ENCODE data around the gene NECTIN4.

Gene NECTIN4

GRCh38 chr1:161077426-161077825 is 11.9 kb downstream of the NECTIN4 start:
- no peaks in the 10 kb centered on the region for H3K9me3 ChIP-seq (ENCODE audit: control insufficient read depth, insufficient read depth, low read length)
- no peak overlapping the region for H3K4me3 ChIP-seq (ENCODE audit: low read depth, low read length)
- H3K4me1 ChIP-seq (ENCODE audit: control insufficient read depth, insufficient read depth, low read length): peaks cover 7% of the 10 kb centered on the region
- H3K36me3 ChIP-seq (ENCODE audit: control insufficient read depth, insufficient read depth, low read length): no peaks in the 10 kb centered on the region
- no peak overlapping the region for H3K9ac ChIP-seq (ENCODE audit: low read depth, low read length)
- no peaks in the 10 kb centered on the region for H3K27me3 ChIP-seq (ENCODE audit: control insufficient read depth, insufficient read depth, low read length)

GRCh38 chr1:161076410-161076809 is 12.9 kb downstream of the NECTIN4 start:
- Histone ChIP-seq H3K4me3 (ENCODE audit: low read depth, low read length) (no peak overlapping the region), H3K36me3 (ENCODE audit: control insufficient read depth, insufficient read depth, low read length) (no peaks in the 10 kb centered on the region), H3K27me3 (ENCODE audit: control insufficient read depth, insufficient read depth, low read length) (no peaks in the 10 kb centered on the region), H3K9ac (ENCODE audit: low read depth, low read length) (no peak overlapping the region), H3K9me3 (ENCODE audit: control insufficient read depth, insufficient read depth, low read length) (no peaks in the 10 kb centered on the region), H3K4me1 (ENCODE audit: control insufficient read depth, insufficient read depth, low read length) (peaks cover 7% of the 10 kb centered on the region)

- Histone ChIP-seq H3K27me3 (ENCODE audit: control insufficient read depth, insufficient read depth, low read length) (no peaks in the 10 kb centered on the region), H3K4me3 (ENCODE audit: low read depth, low read length) (no peak overlapping the region), H3K9ac (ENCODE audit: low read depth, low read length) (no peak overlapping the region), H3K9me3 (ENCODE audit: control insufficient read depth, insufficient read depth, low read length) (no peaks in the 10 kb centered on the region), H3K36me3 (ENCODE audit: control insufficient read depth, insufficient read depth, low read length) (no peaks in the 10 kb centered on the region), H3K4me1 (ENCODE audit: control insufficient read depth, insufficient read depth, low read length) (no peaks in the 10 kb centered on the region)
Observed at GRCh38 chr1:161074676-161075368, 14.5 kb downstream of the NECTIN4 start.

- Histone ChIP-seq H3K36me3 (ENCODE audit: control insufficient read depth, insufficient read depth, low read length) (no peaks in the 10 kb centered on the region), H3K9ac (ENCODE audit: low read depth, low read length) (no peak overlapping the region), H3K4me3 (ENCODE audit: low read depth, low read length) (no peak overlapping the region), H3K9me3 (ENCODE audit: control insufficient read depth, insufficient read depth, low read length) (no peaks in the 10 kb centered on the region), H3K27me3 (ENCODE audit: control insufficient read depth, insufficient read depth, low read length) (no peaks in the 10 kb centered on the region), H3K4me1 (ENCODE audit: control insufficient read depth, insufficient read depth, low read length) (no peaks in the 10 kb centered on the region)
Observed at GRCh38 chr1:161073474-161074121, 15.8 kb downstream of the NECTIN4 start.

DNA sequence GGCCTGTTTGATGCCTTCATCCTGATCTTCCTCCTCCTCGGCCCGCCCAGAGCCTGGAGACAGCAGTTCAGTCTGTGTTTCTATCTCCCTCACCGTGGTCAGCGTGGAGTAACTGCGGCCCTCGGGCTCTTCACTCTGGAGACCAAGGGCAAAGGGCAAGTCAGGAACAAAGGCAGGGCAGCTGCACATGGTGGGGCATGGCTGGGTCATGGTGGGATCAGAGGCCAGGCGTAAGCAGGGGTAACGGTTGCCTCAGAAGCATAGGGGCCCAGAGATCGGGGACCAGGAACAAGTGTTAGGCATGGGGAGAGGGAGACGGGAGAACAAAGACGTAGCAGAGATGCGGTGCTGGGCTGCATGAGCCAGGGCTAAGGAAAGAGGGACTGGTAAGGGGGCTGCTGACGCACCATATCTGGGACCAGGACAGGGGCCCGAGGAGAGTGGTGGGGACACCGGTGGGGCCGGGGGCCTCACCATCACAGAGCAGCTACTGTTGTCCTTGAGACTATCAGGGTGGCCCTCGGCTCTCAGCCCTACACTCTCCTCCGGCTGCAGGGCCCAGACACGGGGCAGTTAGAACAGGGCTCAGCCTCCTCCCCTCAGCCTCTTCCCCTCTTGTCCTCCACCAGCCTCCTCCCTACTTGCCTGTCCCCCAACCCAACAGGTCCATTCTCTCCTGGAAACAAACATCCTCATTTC is 16.5 kb downstream of the NECTIN4 start:
- Histone ChIP-seq H3K9ac (ENCODE audit: low read depth, low read length) (no peak overlapping the region), H3K36me3 (ENCODE audit: control insufficient read depth, insufficient read depth, low read length) (no peaks in the 10 kb centered on the region), H3K27me3 (ENCODE audit: control insufficient read depth, insufficient read depth, low read length) (no peaks in the 10 kb centered on the region), H3K4me3 (ENCODE audit: low read depth, low read length) (no peak overlapping the region), H3K9me3 (ENCODE audit: control insufficient read depth, insufficient read depth, low read length) (no peaks in the 10 kb centered on the region), H3K4me1 (ENCODE audit: control insufficient read depth, insufficient read depth, low read length) (no peaks in the 10 kb centered on the region)

DNA sequence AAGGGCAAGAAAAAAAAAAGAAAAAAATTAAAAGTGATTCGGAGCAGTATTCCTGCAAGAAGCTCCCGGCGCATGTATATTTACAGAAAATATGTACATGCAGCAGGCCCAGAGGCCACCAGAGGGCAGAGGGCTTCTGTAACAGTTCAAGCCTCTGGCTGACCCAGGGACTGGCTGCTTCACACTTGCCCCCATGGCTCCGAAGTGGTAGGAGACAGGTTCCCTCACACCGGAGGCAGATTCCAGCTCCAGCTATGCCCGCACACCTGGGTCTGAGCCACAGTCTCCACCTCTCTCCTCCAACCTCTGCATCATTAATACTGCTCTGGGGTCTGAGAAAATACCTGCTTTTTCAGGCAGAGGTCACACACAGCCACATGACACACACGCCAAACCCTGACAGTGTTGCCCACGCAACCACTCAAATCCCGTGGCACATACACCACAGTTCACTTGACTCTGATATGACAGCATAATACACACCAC is 17.4 kb downstream of the NECTIN4 start:
- Histone ChIP-seq H3K9ac (ENCODE audit: low read depth, low read length) (no peak overlapping the region), H3K36me3 (ENCODE audit: control insufficient read depth, insufficient read depth, low read length) (no peaks in the 10 kb centered on the region), H3K27me3 (ENCODE audit: control insufficient read depth, insufficient read depth, low read length) (peaks cover 2% of the 10 kb centered on the region), H3K9me3 (ENCODE audit: control insufficient read depth, insufficient read depth, low read length) (no peaks in the 10 kb centered on the region), H3K4me1 (ENCODE audit: control insufficient read depth, insufficient read depth, low read length) (no peaks in the 10 kb centered on the region), H3K4me3 (ENCODE audit: low read depth, low read length) (no peak overlapping the region)

- no peak overlapping the region for H3K9ac ChIP-seq (ENCODE audit: low read depth, low read length)
- no peak overlapping the region for H3K4me3 ChIP-seq (ENCODE audit: low read depth, low read length)
- no peaks in the 10 kb centered on the region for H3K9me3 ChIP-seq (ENCODE audit: control insufficient read depth, insufficient read depth, low read length)
- peaks cover 2% of the 10 kb centered on the region for H3K27me3 ChIP-seq (ENCODE audit: control insufficient read depth, insufficient read depth, low read length)
- H3K36me3 ChIP-seq (ENCODE audit: control insufficient read depth, insufficient read depth, low read length): no peaks in the 10 kb centered on the region
- no peaks in the 10 kb centered on the region for H3K4me1 ChIP-seq (ENCODE audit: control insufficient read depth, insufficient read depth, low read length)
Observed at GRCh38 chr1:161070761-161071160, 18.6 kb downstream of the NECTIN4 start.

- no peaks in the 10 kb centered on the region for H3K9me3 ChIP-seq (ENCODE audit: control insufficient read depth, insufficient read depth, low read length)
- peaks cover 2% of the 10 kb centered on the region for H3K27me3 ChIP-seq (ENCODE audit: control insufficient read depth, insufficient read depth, low read length)
- no peak within 1 kb of the TSS for H3K4me3 ChIP-seq (ENCODE audit: low read depth, low read length)
- H3K36me3 ChIP-seq (ENCODE audit: control insufficient read depth, insufficient read depth, low read length): no peaks in the 10 kb centered on the region
- H3K4me1 ChIP-seq (ENCODE audit: control insufficient read depth, insufficient read depth, low read length): no peaks in the 10 kb centered on the region
- H3K9ac ChIP-seq (ENCODE audit: low read depth, low read length): no peak within 1 kb of the TSS
Observed at GRCh38 chr1:161069731-161070270, 19.6 kb downstream of the NECTIN4 start, which contains the start of gene ARHGAP30. Gene ARHGAP30 (minus strand): TSS chr1:161069891. CDS start chr1:161069624, 267 bp downstream.

- H3K9ac ChIP-seq (ENCODE audit: low read depth, low read length): no peak overlapping the region
- H3K36me3 ChIP-seq (ENCODE audit: control insufficient read depth, insufficient read depth, low read length): no peaks in the 10 kb centered on the region
- H3K4me1 ChIP-seq (ENCODE audit: control insufficient read depth, insufficient read depth, low read length): peaks cover under 1% of the 10 kb centered on the region
- H3K4me3 ChIP-seq (ENCODE audit: low read depth, low read length): no peak overlapping the region
- peaks cover 2% of the 10 kb centered on the region for H3K27me3 ChIP-seq (ENCODE audit: control insufficient read depth, insufficient read depth, low read length)
- H3K9me3 ChIP-seq (ENCODE audit: control insufficient read depth, insufficient read depth, low read length): no peaks in the 10 kb centered on the region
Observed at GRCh38 chr1:161069241-161069640, 20.1 kb downstream of the NECTIN4 start.

GRCh38 chr1:161068306-161069234 is 20.8 kb downstream of the NECTIN4 start:
- H3K4me1 ChIP-seq (ENCODE audit: control insufficient read depth, insufficient read depth, low read length): peaks cover 2% of the 10 kb centered on the region
- no peaks in the 10 kb centered on the region for H3K36me3 ChIP-seq (ENCODE audit: control insufficient read depth, insufficient read depth, low read length)
- H3K27me3 ChIP-seq (ENCODE audit: control insufficient read depth, insufficient read depth, low read length): peaks cover 2% of the 10 kb centered on the region
- H3K4me3 ChIP-seq (ENCODE audit: low read depth, low read length): no peak overlapping the region
- H3K9me3 ChIP-seq (ENCODE audit: control insufficient read depth, insufficient read depth, low read length): no peaks in the 10 kb centered on the region
- H3K9ac ChIP-seq (ENCODE audit: low read depth, low read length): no peak overlapping the region

DNA sequence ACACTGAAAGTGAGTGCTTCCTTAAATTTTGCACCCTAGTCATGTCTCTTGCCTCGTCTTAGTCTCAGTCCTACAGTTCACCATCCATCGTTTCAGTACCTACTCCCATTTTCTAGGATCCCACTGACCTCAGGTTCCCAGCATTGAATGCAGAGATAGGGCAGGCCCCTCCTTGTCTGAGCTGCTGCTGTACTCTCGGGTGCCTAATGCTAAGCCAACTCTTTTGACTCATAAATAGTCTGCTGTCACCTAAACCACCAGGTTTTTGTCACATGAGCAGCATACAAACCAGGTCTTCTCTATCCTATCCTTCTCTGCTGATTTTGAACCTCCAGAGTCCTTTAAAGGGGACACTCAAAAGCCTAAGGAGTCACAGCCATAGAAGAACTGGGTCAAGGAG is 22.7 kb downstream of the NECTIN4 start:
- no peak overlapping the region for H3K9ac ChIP-seq (ENCODE audit: low read depth, low read length)
- no peaks in the 10 kb centered on the region for H3K36me3 ChIP-seq (ENCODE audit: control insufficient read depth, insufficient read depth, low read length)
- no peaks in the 10 kb centered on the region for H3K9me3 ChIP-seq (ENCODE audit: control insufficient read depth, insufficient read depth, low read length)
- no peak overlapping the region for H3K4me3 ChIP-seq (ENCODE audit: low read depth, low read length)
- peaks cover 2% of the 10 kb centered on the region for H3K27me3 ChIP-seq (ENCODE audit: control insufficient read depth, insufficient read depth, low read length)
- H3K4me1 ChIP-seq (ENCODE audit: control insufficient read depth, insufficient read depth, low read length): peaks cover 2% of the 10 kb centered on the region

All from iPS-15b (cell line).